Heart left ventricle (tissue), 16 donors: Measurements from ENCODE around the gene SCGB1C2. TPM values are rescaled to one million over a fixed set of nuclear protein-coding genes. Genes with fewer than 3 reads are reported as not detected.
"Not testable (repeated sequence)": the region's sequence is repeated elsewhere in the genome, so short reads cannot be mapped to it uniquely, and the experiment has no call there.

Experiments
- ATAC-seq, 4 donors: fragments of 200-7000 bp; cut with Tn5 transposase; one replicate each; pipeline ENCODE4 v1.9.1; 2020 to 2022; ENCODE audit warnings: moderate library complexity in 4 of 4, mild to moderate bottlenecking in 3 of 4, moderate number of reproducible peaks in 1 of 4
- DNase-seq, 5 donors: peaks; one replicate each; pipeline ENCODE4 v3.0.0-alpha.2; 2020
- H3K27ac ChIP-seq, 12 donors: fragments of 200-600 bp; sonication (generic) in 4 of 12; one replicate each; pipeline versions ENCODE4 v1.5.0 to v1.8.0; 2016 to 2022; ENCODE audit warnings: mild to moderate bottlenecking in 2 of 12
- H3K27me3 ChIP-seq, 9 donors: fragments of 200-600 bp; sonication (generic) in 2 of 9; one replicate each; pipeline versions ENCODE4 v1.5.1 to v1.8.0; 2016 to 2022; ENCODE audit warnings: mild to moderate bottlenecking in 3 of 9
- H3K36me3 ChIP-seq, 9 donors: fragments of 200-600 bp; sonication (generic) in 2 of 9; one replicate each; pipeline versions ENCODE4 v1.5.0 to v1.8.0; 2018 to 2022; ENCODE audit warnings: mild to moderate bottlenecking in 2 of 9
- H3K4me1 ChIP-seq, 12 donors: fragments of 200-600 bp; sonication (generic) in 4 of 12; one replicate each; pipeline versions ENCODE4 v1.5.0 to v1.8.0; 2016 to 2022; ENCODE audit warnings: mild to moderate bottlenecking in 3 of 12
- H3K4me3 ChIP-seq, 12 donors: fragments of 200-600 bp; sonication (generic) in 4 of 12; one replicate each; pipeline versions ENCODE4 v1.5.0 to v1.8.0; 2017 to 2022; ENCODE audit warnings: mild to moderate bottlenecking in 9 of 12, moderate library complexity in 4 of 12
- H3K9me3 ChIP-seq, 12 donors: fragments of 200-600 bp; sonication (generic) in 4 of 12; one replicate each; pipeline versions ENCODE4 v1.5.0 to v1.8.0; 2016 to 2022; ENCODE audit warnings: mild to moderate bottlenecking in 1 of 12
- CTCF ChIP-seq, 12 donors: fragments of 200-600 bp; sonication (generic) in 4 of 12; IDR thresholded peaks; one replicate each; pipeline versions ENCODE4 v1.5.0 to v1.8.0; 2018 to 2022; ENCODE audit warnings: antibody characterized with exemption in 12 of 12, mild to moderate bottlenecking in 5 of 12
- POLR2A ChIP-seq, 2 donors: fragments of 450-650 bp; IDR thresholded peaks; one replicate each; pipeline ENCODE4 v1.6.1; 2017; ENCODE audit warnings: antibody characterized with exemption in 2 of 2, mild to moderate bottlenecking in 2 of 2, moderate library complexity in 2 of 2
- WGBS, 4 donors: extraction: QIAGEN DNeasy Blood & Tissue Kit in 2 of 4; methylation state at CpG; one replicate each; pipeline versions ENCODE4 v1.1.5 to v1.1.7; 2013 to 2018; 5-methylcytosine and 5-hydroxymethylcytosine counted together
- intact Hi-C, 10 donors: fragments of 100-400 bp; cut with DNase I; formaldehyde crosslinking; loops; one replicate each; pipeline versions ENCODE4 v1.11.1 to v1.14.2; 2022
- polyA plus RNA-seq, 2 donors: library from polyadenylated mRNA; stranded (reverse); fragments of 200-250 nt; gene quantifications; one replicate each; pipeline ENCODE4 v1.2.3, GENCODE V29; 2013
- total RNA-seq, 9 donors: library from RNA; depleted of rRNA in 2 of 9; stranded (reverse); fragments of >200 nt in 2 of 9; fragmentation: NEBNext Ultra II Directional in 3 of 9; extraction: Animal tissue kit (Norgen Biotek cat#: 25700) in 3 of 9; gene quantifications; one replicate each; pipeline versions ENCODE4 v1.1.0 to v1.2.4, GENCODE V29; 2016 to 2023
- donor health status: ischemic (EF 13 %, LVEDD 7.1; RV severe dilation, severe dysfunction).
- donor health status: healthy with polysubstance abuse.
- donor health status: DM: no; HTN: yes; CAD: no.
- donor health status: DM: no; HTN: no; CAD: no.
- donor health status: ischemic (EF 25% LVEDD 6.9; RV normal size, moderate dysfunction).
- donor health status: ischemic (EF 25% LVEDD 5.7; RV mildly dilated, moderate dysfunction).
- donor health status: healthy.
- donor health status: DM: yes; HTN: yes; CAD: no.
- donor health status: ischemic (EF 35%, LVEDD 5.7; RV mildly dilated, moderate dysfunction).
- donor health status: nonischemic (EF 11% LVEDD 7.7; RV severe dilation, severe dysfunction).
- donor health status: DM: yes; HTN: yes; CAD: no.
- donor health status: PGD.
- donor health status: ischemic (EF 29% LVEDD 5.4; RV normal size, mild dysfunction).
- donor health status: nonischemic (EF 23%, LVEDD 6.1; RV moderate dilation, normal function).

The SCGB1C2 gene
- total and polyA plus RNA-seq, 11 donors: not detected

- Histone ChIP-seq H3K27me3 (no peaks in the 10 kb centered on the region), H3K4me1 (no peaks in the 10 kb centered on the region), H3K36me3 (peaks cover 0 to 10% (median 0%) of the 10 kb centered on the region in 9 donors), H3K27ac (no peak overlapping the region), H3K9me3 (no peaks in the 10 kb centered on the region), H3K4me3 (no peak overlapping the region)
- 88 to 94% (median 91%) methylated on average over 9 to 11 of the region's 11 CpGs for WGBS, 4 donors
- DNase-seq (no peak), ATAC-seq (no peak)
- intact Hi-C loops: loop anchor here in 3 of 10 donors (5.0 kb wide), 3 partner anchors 144 to 539 kb away; no protein-coding TSS in a partner anchor
- no peak for TF ChIP-seq CTCF (IDR thresholded peaks at IDR 0.05)
- TF ChIP-seq POLR2A (IDR thresholded peaks at IDR 0.05): no peak
These were observed 26.2 kb downstream of the SCGB1C2 start for GRCh38 chr17:163514-164098.

- Histone ChIP-seq H3K9me3 (no peaks in the 10 kb centered on the region), H3K4me1 (no peaks in the 10 kb centered on the region), H3K27ac (no peak overlapping the region), H3K36me3 (peaks cover 0 to 8% (median 0%) of the 10 kb centered on the region in 9 donors), H3K27me3 (no peaks in the 10 kb centered on the region), H3K4me3 (no peak overlapping the region)
- peak in 3 of 4 donors; percentile 68 to 82 (median 74) for ATAC-seq
- intact Hi-C loops: loop anchor here in 4 of 10 donors (5.0 kb wide), 4 partner anchors 143 to 538 kb away; no protein-coding TSS in a partner anchor
- WGBS, 4 donors: 71 to 77% (median 74%) methylated on average over 12 to 16 of the region's 16 CpGs
- peak in 2 of 5 donors; percentile 49 to 54 for DNase-seq
- TF ChIP-seq CTCF (IDR thresholded peaks at IDR 0.05) (peak; percentile 32 to 67 (median 56)), POLR2A (IDR thresholded peaks at IDR 0.05) (no peak)
These were observed 27.2 kb downstream of the SCGB1C2 start for GRCh38 chr17:164303-165235.

DNA sequence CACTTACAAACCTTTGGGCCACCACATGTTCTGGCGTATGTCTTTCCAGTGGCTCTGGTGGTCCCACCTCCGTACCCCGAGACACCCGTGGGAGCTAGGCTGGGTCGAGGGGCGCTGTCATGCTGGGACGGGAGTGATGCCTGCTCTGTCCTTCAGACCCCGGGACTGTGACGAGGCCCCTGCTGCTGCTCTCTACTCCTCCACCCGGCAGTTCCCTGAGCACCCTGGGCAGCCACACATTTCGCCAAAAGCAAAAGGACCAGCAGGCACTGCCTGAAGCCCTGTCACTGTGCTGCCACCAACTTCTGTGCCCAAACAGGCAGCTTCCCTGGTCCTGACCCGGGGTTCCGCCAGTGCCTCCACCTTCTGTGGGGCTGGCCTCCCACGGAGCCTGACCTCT lies 28.6 kb downstream of the SCGB1C2 start:
- no peaks in the 10 kb centered on the region for H3K9me3 ChIP-seq
- no peak for TF ChIP-seq CTCF (IDR thresholded peaks at IDR 0.05)
- TF ChIP-seq POLR2A (IDR thresholded peaks at IDR 0.05): no peak
- no peaks in the 10 kb centered on the region for H3K4me1 ChIP-seq
- H3K27ac ChIP-seq: no peak overlapping the region
- H3K36me3 ChIP-seq: peaks cover 0 to 8% (median 0%) of the 10 kb centered on the region in 9 donors
- H3K27me3 ChIP-seq: no peaks in the 10 kb centered on the region
- no peak overlapping the region for H3K4me3 ChIP-seq
- intact Hi-C loops: loop anchor here in 1 of 10 donors (5.0 kb wide), 1 partner anchor 216 kb away; no protein-coding TSS in a partner anchor
- DNase-seq (no peak), ATAC-seq (no peak)
- 87 to 94% (median 91%) methylated on average over 12 to 14 of the region's 14 CpGs for WGBS, 4 donors

GRCh38 chr17:168614-169013 lies 31.2 kb downstream of the SCGB1C2 start:
- H3K4me3 ChIP-seq, H3K9me3 ChIP-seq, DNase-seq, H3K4me1 ChIP-seq, H3K27ac ChIP-seq, ATAC-seq, H3K27me3 ChIP-seq, H3K36me3 ChIP-seq: not testable (repeated sequence)
- intact Hi-C loops: loop anchor here in 1 of 10 donors (5.0 kb wide), 1 partner anchor 214 kb away; no protein-coding TSS in a partner anchor
- WGBS, 4 donors: 85 to 88% (median 88%) methylated on average over 9 to 11 of the region's 11 CpGs
